WTC11 (cell line): ENCODE measurements around the gene FAM171A1. TPM values are rescaled to one million over a fixed set of nuclear protein-coding genes. Genes with fewer than 3 reads are reported as not detected.

Experiments used
- ATAC-seq: fragments of 200-7000 bp; cut with Tn5 transposase; 2 replicates; pipeline ENCODE4 v1.10.0; 2021; ENCODE audit warnings: mild to moderate bottlenecking, moderate library complexity
- CTCF ChIA-PET: fragments of 300-600 bp; sonication (Branson Sonifier 250); formaldehyde crosslinking; loops from one replicate; lab custom pipeline; 2021; ENCODE audit warnings: antibody characterized with exemption; lab: Charles Lee
- POLR2A ChIA-PET: fragments of 350-600 bp; sonication (Branson Sonifier 250); formaldehyde crosslinking; loops from one replicate; lab custom pipeline; 2021; ENCODE audit warnings: antibody characterized with exemption; lab: Charles Lee
- DNase-seq: peaks from one replicate; pipeline ENCODE4 v3.0.0; 2021; ENCODE audit warnings: low spot score
- H3K27ac Mint-ChIP-seq: 2 replicates; pipeline ENCODE4 v1.8.0; 2021; ENCODE audit warnings: mixed read lengths
- H3K27me3 Mint-ChIP-seq: 2 replicates; pipeline ENCODE4 v1.8.0; 2021; ENCODE audit warnings: low read depth, mild to moderate bottlenecking, moderate library complexity, mixed read lengths
- H3K36me3 Mint-ChIP-seq: 2 replicates; pipeline ENCODE4 v1.8.0; 2021; ENCODE audit warnings: mixed read lengths
- H3K4me1 Mint-ChIP-seq: 2 replicates; pipeline ENCODE4 v1.8.0; 2022; ENCODE audit warnings: mixed read lengths
- H3K4me3 Mint-ChIP-seq: 2 replicates; pipeline ENCODE4 v1.8.0; 2021; ENCODE audit warnings: mild to moderate bottlenecking, moderate library complexity, mixed read lengths
- H3K9me3 Mint-ChIP-seq: 2 replicates; pipeline ENCODE4 v1.8.0; 2021; ENCODE audit warnings: mixed read lengths
- AFF4 ChIP-seq: sonication (generic); formaldehyde crosslinking; IDR thresholded peaks from 2 replicates; pipeline ENCODE4 v1.8.1; 2023; ENCODE audit warnings: mild to moderate bottlenecking, missing genetic modification reagents, borderline replicate concordance
- E2F1 ChIP-seq: sonication (generic); formaldehyde crosslinking; IDR thresholded peaks from 2 replicates; pipeline ENCODE4 v1.8.0; 2022; ENCODE audit warnings: mild to moderate bottlenecking, missing genetic modification reagents
- E2F5 ChIP-seq: sonication (generic); formaldehyde crosslinking; IDR thresholded peaks from 2 replicates; pipeline ENCODE4 v1.8.1; 2022; ENCODE audit warnings: mild to moderate bottlenecking, moderate library complexity, missing genetic modification reagents
- ETV6 ChIP-seq: sonication (generic); formaldehyde crosslinking; IDR thresholded peaks from 2 replicates; pipeline ENCODE4 v1.8.1; 2022; ENCODE audit warnings: mild to moderate bottlenecking, missing genetic modification reagents
- GABPB1 ChIP-seq: sonication (generic); formaldehyde crosslinking; IDR thresholded peaks from 2 replicates; pipeline ENCODE4 v1.8.1; 2023; ENCODE audit warnings: mild to moderate bottlenecking, missing genetic modification reagents
- GTF2I ChIP-seq: fragments of 250-450 bp; sonication (Bioruptor Pico); conservative IDR thresholded peaks from 2 replicates; pipeline ENCODE4 v1.4.0; 2021; ENCODE audit warnings: mild to moderate bottlenecking
- IRF1 ChIP-seq: sonication (generic); formaldehyde crosslinking; IDR thresholded peaks from 2 replicates; pipeline ENCODE4 v1.8.0; 2023; ENCODE audit warnings: missing genetic modification reagents
- KAT7 ChIP-seq: sonication (generic); formaldehyde crosslinking; IDR thresholded peaks from 2 replicates; pipeline ENCODE4 v1.8.1; 2023; ENCODE audit warnings: missing genetic modification reagents, mild to moderate bottlenecking, borderline replicate concordance
- NR3C1 ChIP-seq: sonication (generic); formaldehyde crosslinking; conservative IDR thresholded peaks from 2 replicates; pipeline ENCODE4 v1.8.1; 2023; ENCODE audit warnings: low read depth, mild to moderate bottlenecking, missing genetic modification reagents
- PREB ChIP-seq: sonication (generic); formaldehyde crosslinking; IDR thresholded peaks from 2 replicates; pipeline ENCODE4 v1.8.1; 2022; ENCODE audit warnings: mild to moderate bottlenecking, missing genetic modification reagents, moderate library complexity, borderline replicate concordance
- RORB ChIP-seq: fragments of 250-450 bp; sonication (Bioruptor Pico); IDR thresholded peaks from 2 replicates; pipeline ENCODE4 v1.9.0; 2021; ENCODE audit warnings: mild to moderate bottlenecking
- SP1 ChIP-seq: sonication (generic); formaldehyde crosslinking; conservative IDR thresholded peaks from 2 replicates; pipeline ENCODE4 v1.8.1; 2022; ENCODE audit warnings: missing genetic modification reagents
- STAT6 ChIP-seq: sonication (generic); formaldehyde crosslinking; conservative IDR thresholded peaks from 2 replicates; pipeline ENCODE4 v1.8.1; 2023; ENCODE audit warnings: mild to moderate bottlenecking, low read depth, missing genetic modification reagents, moderate library complexity
- ZNF263 ChIP-seq: sonication (generic); formaldehyde crosslinking; IDR thresholded peaks from 2 replicates; pipeline ENCODE4 v1.8.1; 2022; ENCODE audit warnings: low read depth, mild to moderate bottlenecking, moderate library complexity, missing genetic modification reagents
- ZNF281 ChIP-seq: sonication (generic); formaldehyde crosslinking; IDR thresholded peaks from 2 replicates; pipeline ENCODE4 v1.8.0; 2023; ENCODE audit warnings: mild to moderate bottlenecking, missing genetic modification reagents
- ZNF423 ChIP-seq: fragments of 250-450 bp; sonication (Bioruptor Pico); IDR thresholded peaks from 2 replicates; pipeline ENCODE4 v2.1.2; 2022; ENCODE audit warnings: mild to moderate bottlenecking, moderate library complexity
- total RNA-seq: library from RNA; stranded (reverse); gene quantifications from 3 replicates; pipeline ENCODE4 v1.2.3, GENCODE V29; 2021

FAM171A1 gene
- total RNA-seq, 1 experiment from 2014 or later, result 33.9 TPM

- TF ChIP-seq AFF4 (no peak), E2F5 (no peak), ZNF281 (CRISPR knock-in tag) (no peak), ZNF423 (CRISPR knock-in tag) (no peak), E2F1 (CRISPR knock-in tag) (no peak), IRF1 (CRISPR knock-in tag) (no peak), PREB (CRISPR knock-in tag) (no peak), ZNF263 (CRISPR knock-in tag) (no peak)
Measured at GRCh38 chr10:15351099-15351820, 19.8 kb downstream of the FAM171A1 start (continued).

GRCh38 chr10:15349112-15349511 is 22.0 kb downstream of the FAM171A1 start:
- H3K9me3 Mint-ChIP-seq, result no peaks in the 10 kb centered on the region
- no peak for DNase-seq
- no peak for TF ChIP-seq NR3C1
- no peak for TF ChIP-seq ETV6 (CRISPR knock-in tag)
- TF ChIP-seq, all 79 proteins: peak for 0
- ATAC-seq, result no peak
- no peak overlapping the region for H3K4me3 Mint-ChIP-seq
- no peaks in the 10 kb centered on the region for H3K36me3 Mint-ChIP-seq
- CTCF ChIA-PET, result no interaction called here
- POLR2A ChIA-PET, result no interaction called here
- H3K27ac Mint-ChIP-seq, result no peak overlapping the region
- peaks cover 35% of the 10 kb centered on the region for H3K4me1 Mint-ChIP-seq
- H3K27me3 Mint-ChIP-seq, result no peaks in the 10 kb centered on the region

GRCh38 chr10:15348579-15348978 is 22.5 kb downstream of the FAM171A1 start:
- CTCF ChIA-PET, result no interaction called here
- TF ChIP-seq GABPB1 (CRISPR knock-in tag), result no peak
- TF ChIP-seq GTF2I (CRISPR knock-in tag), result no peak
- TF ChIP-seq KAT7, result no peak
- TF ChIP-seq STAT6 (CRISPR knock-in tag), result no peak
- TF ChIP-seq SP1, result no peak
- TF ChIP-seq RORB (CRISPR knock-in tag), result no peak

More at GRCh38 chr10:15348579-15348978, 22.5 kb downstream of the FAM171A1 start:
- POLR2A ChIA-PET, result no interaction called here
- DNase-seq, result no peak
- H3K27me3 Mint-ChIP-seq, result no peaks in the 10 kb centered on the region
- H3K36me3 Mint-ChIP-seq, result no peaks in the 10 kb centered on the region
- no peak; the same call in 1 of the 2 replicates for ATAC-seq
- peaks cover 35% of the 10 kb centered on the region for H3K4me1 Mint-ChIP-seq
- no peak overlapping the region for H3K27ac Mint-ChIP-seq
- H3K9me3 Mint-ChIP-seq, result no peaks in the 10 kb centered on the region
- H3K4me3 Mint-ChIP-seq, result no peak overlapping the region
